K562 (cell line): ENCODE data around the gene SFRP2. TPM values are rescaled to one million over a fixed set of nuclear protein-coding genes. Genes with fewer than 3 reads are reported as not detected.

Source experiments
- ATAC-seq: fragments of 200-7000 bp; cut with Tn5 transposase; 3 replicates; pipeline ENCODE4 v1.9.1; 2020; ENCODE audit warnings: moderate library complexity
- BruUV-seq: library from RNA; stranded (reverse); fragments of 400-500 nt; replicated peaks from 2 replicates; lab custom pipeline; 2021; lab: Mats Ljungman, UMichigan
- CTCF ChIA-PET: fragments of 300-600 bp; formaldehyde crosslinking; extraction: SDS; loops from one replicate; lab custom pipeline; 2021; ENCODE audit warnings: low intra/inter-chr PET ratio; lab: Yijun Ruan, JAX
- POLR2A ChIA-PET: fragments of 300-600, 350-650 bp; sonication (Branson Sonifier 250); formaldehyde crosslinking; extraction: SDS; loops from one replicate; lab custom pipeline; 2021; ENCODE audit warnings: antibody characterized with exemption, inconsistent platforms; lab: Yijun Ruan, JAX
- DNase-seq, 4 experiments: peaks; one replicate each; pipeline versions ENCODE4 v3.0.0 to v3.0.0-alpha.2; 2011 to 2018; ENCODE audit warnings: low spot score in 3 of 4, mixed read lengths in 3 of 4; ENCODE audit errors: extremely low read depth in 1 of 4
- FAIRE-seq: peaks from 2 replicates; lab custom pipeline; 2011; peaks lifted over from hg19 to GRCh38; lab: Jason Lieb, UNC
- H2AFZ ChIP-seq: 2 replicates; pipeline ENCODE4 v1.6.0; 2011; ENCODE audit warnings: low read depth, low read length, control low read depth, inconsistent platforms
- H3K27ac ChIP-seq: fragments of 200-600 bp; 3 replicates; pipeline ENCODE4 v1.8.0; 2011; ENCODE audit warnings: low read depth, mild to moderate bottlenecking, control low read depth, inconsistent platforms, low read length, moderate library complexity, mixed read lengths; ENCODE audit errors: extremely low read depth
- H3K27me3 ChIP-seq, 2 experiments: fragments of 300-600 bp in 1 of 2; 2 replicates in 1 of 2; 3 replicates in 1 of 2; pipeline versions ENCODE4 v1.6.0 to v1.8.0; 2011; ENCODE audit warnings: inconsistent platforms in 2 of 2, low read length in 2 of 2, mild to moderate bottlenecking in 1 of 2, mixed read lengths in 1 of 2, moderate library complexity in 1 of 2; ENCODE audit not compliant: control insufficient read depth in 2 of 2, insufficient read depth in 2 of 2
- H3K36me3 ChIP-seq: fragments of 300-600 bp; 3 replicates; pipeline ENCODE4 v1.8.0; 2011; ENCODE audit warnings: mild to moderate bottlenecking, low read length, inconsistent platforms; ENCODE audit not compliant: control insufficient read depth, insufficient read depth
- H3K4me1 ChIP-seq, 2 experiments: fragments of 200-600 bp in 1 of 2; replicated peaks in 1 of 2; 2 replicates in 1 of 2; 3 replicates in 1 of 2; pipeline versions ENCODE4 v1.5.1 to v1.8.0; 2011; ENCODE audit warnings: inconsistent platforms in 2 of 2, low read length in 2 of 2, mild to moderate bottlenecking in 1 of 2, mixed read lengths in 1 of 2, moderate library complexity in 1 of 2; ENCODE audit not compliant: control insufficient read depth in 2 of 2, insufficient read depth in 2 of 2
- H3K4me2 ChIP-seq: 2 replicates; pipeline ENCODE4 v1.6.1; 2011; ENCODE audit warnings: low read length, control low read depth, inconsistent platforms, mixed read lengths; ENCODE audit not compliant: insufficient read depth
- H3K4me3 ChIP-seq: fragments of 200-600 bp; sonication (generic), shearing (Covaris generic); 2 replicates; pipeline ENCODE4 v1.5.1; 2016; ENCODE audit warnings: control low read depth, inconsistent platforms
- H3K79me2 ChIP-seq: fragments of 200-600 bp; 3 replicates; pipeline ENCODE4 v1.8.0; 2011; ENCODE audit warnings: low read length, inconsistent platforms; ENCODE audit not compliant: control insufficient read depth, insufficient read depth
- H3K9ac ChIP-seq, 2 experiments: 2 replicates each; pipeline versions ENCODE4 v1.6.0 to v1.6.1; 2011; ENCODE audit warnings: low read depth in 2 of 2, low read length in 2 of 2, control low read depth in 1 of 2, inconsistent platforms in 1 of 2, mild to moderate bottlenecking in 1 of 2, mixed read lengths in 1 of 2; ENCODE audit not compliant: insufficient read depth in 1 of 2
- H3K9me1 ChIP-seq: one replicate; pipeline ENCODE4 v1.6.0; 2011; ENCODE audit warnings: inconsistent platforms, mild to moderate bottlenecking, low read length, moderate library complexity; ENCODE audit not compliant: control insufficient read depth, insufficient read depth
- H3K9me3 ChIP-seq: replicated peaks from 2 replicates; pipeline ENCODE4 v1.5.1; 2011; ENCODE audit warnings: low read depth, low read length, inconsistent platforms; ENCODE audit not compliant: control insufficient read depth, insufficient read depth
- H4K20me1 ChIP-seq: replicated peaks from 2 replicates; pipeline ENCODE4 v1.6.1; 2011; ENCODE audit warnings: low read length, inconsistent platforms, mixed read lengths; ENCODE audit not compliant: control insufficient read depth, insufficient read depth
- ARID1B ChIP-seq: fragments of 450-650 bp; IDR thresholded peaks from 2 replicates; pipeline ENCODE4 v1.6.1; 2016; ENCODE audit warnings: antibody characterized with exemption, mild to moderate bottlenecking, inconsistent platforms
- DPF2 ChIP-seq: fragments of 450-650 bp; IDR thresholded peaks from 2 replicates; pipeline ENCODE4 v1.6.1; 2016
- GTF2E2 ChIP-seq: fragments of 200-800 bp; sonication (Bioruptor generic); IDR thresholded peaks from 2 replicates; pipeline ENCODE4 v1.6.1; 2016; ENCODE audit warnings: missing genetic modification characterization, missing compliant biosample characterization
- HDAC3 ChIP-seq: fragments of 450-650 bp; IDR thresholded peaks from 2 replicates; pipeline ENCODE4 v1.6.1; 2018; ENCODE audit warnings: borderline replicate concordance, mild to moderate bottlenecking, moderate library complexity; ENCODE audit not compliant: partially characterized antibody
- NR0B1 ChIP-seq: fragments of 450-650 bp; IDR thresholded peaks from one replicate; pipeline ENCODE4 v1.6.1; 2018; ENCODE audit warnings: mild to moderate bottlenecking, moderate library complexity; ENCODE audit not compliant: partially characterized antibody
- RBM15 ChIP-seq: fragments of 200-400 bp; formaldehyde crosslinking; IDR thresholded peaks from 2 replicates; pipeline ENCODE4 v1.6.1; 2018; ENCODE audit warnings: mild to moderate bottlenecking, low read length, moderate library complexity; ENCODE audit not compliant: insufficient read depth
- SP1 ChIP-seq: sonication (generic); formaldehyde crosslinking; IDR thresholded peaks from 2 replicates; pipeline ENCODE4 v1.8.1; 2022; ENCODE audit warnings: mild to moderate bottlenecking, missing genetic modification reagents
- TCF15 ChIP-seq: fragments of 250-450 bp; sonication (Bioruptor Pico); IDR thresholded peaks from 2 replicates; pipeline ENCODE4 v1.8.0; 2022; ENCODE audit warnings: moderate library complexity, mild to moderate bottlenecking, inconsistent platforms
- TCFL5 ChIP-seq: fragments of 250-450 bp; sonication (Bioruptor Pico); conservative IDR thresholded peaks from 2 replicates; pipeline ENCODE4 v1.6.1; 2021; ENCODE audit warnings: mild to moderate bottlenecking, moderate library complexity, matching md5 sums
- XRCC3 ChIP-seq: fragments of 450-650 bp; IDR thresholded peaks from 2 replicates; pipeline ENCODE4 v1.6.1; 2017; ENCODE audit warnings: mild to moderate bottlenecking, moderate library complexity
- ZFP30 ChIP-seq: fragments of 250-450 bp; sonication (Bioruptor Pico); IDR thresholded peaks from 2 replicates; pipeline ENCODE4 v1.8.0; 2022; ENCODE audit warnings: moderate library complexity, mild to moderate bottlenecking, inconsistent platforms, borderline replicate concordance
- ZNF232 ChIP-seq: sonication (generic); formaldehyde crosslinking; IDR thresholded peaks from 2 replicates; pipeline ENCODE4 v1.8.0; 2022; ENCODE audit warnings: mild to moderate bottlenecking, missing genetic modification reagents
- ZNF239 ChIP-seq: fragments of 250-450 bp; sonication (Bioruptor Pico); IDR thresholded peaks from 2 replicates; pipeline ENCODE4 v1.4.0; 2020; ENCODE audit warnings: mild to moderate bottlenecking
- ZNF316 ChIP-seq: fragments of 450-650 bp; IDR thresholded peaks from 2 replicates; pipeline ENCODE4 v1.6.1; 2016
- ZNF561 ChIP-seq: fragments of 450-650 bp; formaldehyde crosslinking; conservative IDR thresholded peaks from 2 replicates; pipeline ENCODE4 v1.4.0; 2020; ENCODE audit warnings: mild to moderate bottlenecking, moderate library complexity
- ZNF639 ChIP-seq, 2 experiments: fragments of 200-800 bp in 1 of 2; sonication (Bioruptor generic) in 1 of 2; sonication (generic) in 1 of 2; formaldehyde crosslinking in 1 of 2; IDR thresholded peaks in 1 of 2; conservative IDR thresholded peaks in 1 of 2; 2 replicates each; pipeline versions ENCODE4 v1.5.0 to v1.6.1; 2016 to 2020; ENCODE audit warnings: missing compliant biosample characterization in 1 of 2, missing genetic modification characterization in 1 of 2, missing genetic modification reagents in 1 of 2
- ZNF778 ChIP-seq: fragments of 450-650 bp; formaldehyde crosslinking; IDR thresholded peaks from 2 replicates; pipeline ENCODE4 v1.4.0; 2020; ENCODE audit warnings: mild to moderate bottlenecking, moderate library complexity
- WGBS: fragments of 100-300 bp; shearing (Covaris generic); methylation state at CpG from one replicate; pipeline ENCODE4 v1.1.6; 2016; ENCODE audit warnings: low coverage, mixed read lengths; ENCODE audit not compliant: insufficient coverage; ENCODE audit errors: missing lambda C conversion rate; 5-methylcytosine and 5-hydroxymethylcytosine counted together
- in situ Hi-C: fragments of 300-500 bp; cut with MboI; formaldehyde crosslinking; loops from 4 replicates; pipeline ENCODE4 v1.15.0; 2018; ENCODE audit warnings: inconsistent platforms, mixed read lengths
- intact Hi-C: fragments of 100-400 bp; cut with micrococcal nuclease; formaldehyde crosslinking; loops from 2 replicates; pipeline ENCODE4 v1.14.2; 2022
- polyA plus RNA-seq, 8 experiments: library from polyadenylated mRNA; depleted of rRNA in 4 of 8; stranded (reverse) in 5 of 8; unstranded in 3 of 8; fragments of >200 nt; fragmentation: Nextera tagmentation in 2 of 8; fragmentation: Illumina TruSeq in 1 of 8; extraction: Ambion mirVana in 2 of 8; extraction: Trizol in 1 of 8; gene quantifications; 2 replicates each; pipeline versions ENCODE4 v1.2.1 to v1.2.3, GENCODE V29; 2011 to 2014; ENCODE audit warnings: inconsistent platforms in 1 of 8, missing spikeins in 1 of 8
- total RNA-seq, 7 experiments: library from RNA; depleted of rRNA in 6 of 7; stranded (reverse); fragments of >200 nt in 6 of 7; fragmentation: Illumina TruSeq in 2 of 7; extraction: Trizol in 2 of 7; gene quantifications; 2 replicates each; pipeline versions ENCODE4 v1.2.1 to v1.2.3, GENCODE V29; 2011 to 2021; ENCODE audit warnings: low replicate concordance in 1 of 7

Gene SFRP2
- total and polyA plus RNA-seq, 9 of the 15 experiments (the other 6 are each of a cell fraction or from before 2014, with no cell fraction given), result 0.29 TPM; not detected in 8

- TF ChIP-seq XRCC3, result no peak
These were observed 19.3 kb upstream of the SFRP2 start (continued) for GRCh38 chr4:153808175-153808574.

GRCh38 chr4:153806073-153806472, 17.2 kb upstream of the SFRP2 start:
- H3K36me3 ChIP-seq, result no peaks in the 10 kb centered on the region
- H3K4me3 ChIP-seq, result no peak overlapping the region
- intact Hi-C loops (no loop called here), in situ Hi-C loops (no loop called here)
- H3K9me1 ChIP-seq, result no peaks in the 10 kb centered on the region
- peaks cover 0 to 5% of the 10 kb centered on the region in 2 experiments; a peak in 2 of 5 replicates for H3K4me1 ChIP-seq
- no peaks in the 10 kb centered on the region for H3K79me2 ChIP-seq
- no peak overlapping the region for H3K27ac ChIP-seq
- ATAC-seq (no peak), DNase-seq (no peak), FAIRE-seq (no peak)
- CTCF ChIA-PET, result no interaction called here
- no peaks in the 10 kb centered on the region for H3K9me3 ChIP-seq
- no peak overlapping the region for H3K4me2 ChIP-seq
- no TSS peak for BruUV-seq
- H3K9ac ChIP-seq, result no peak overlapping the region
- no peak overlapping the region for H2AFZ ChIP-seq
- no peaks in the 10 kb centered on the region for H3K27me3 ChIP-seq
- POLR2A ChIA-PET, result interaction anchor here (0.6 kb wide), 1 partner anchor 15 kb away, joined by 3 read pairs; no protein-coding TSS in a partner anchor
- 1% methylated on average over 22 of the region's 30 CpGs for WGBS
- H4K20me1 ChIP-seq, result no peaks in the 10 kb centered on the region
- TF ChIP-seq HDAC3 (no peak), ZNF232 (no peak), SP1 (no peak), DPF2 (no peak), ZNF778 (CRISPR knock-in tag) (no peak), NR0B1 (no peak), ZFP30 (CRISPR knock-in tag) (no peak), ARID1B (no peak), TCF15 (CRISPR knock-in tag) (no peak), ZNF239 (CRISPR knock-in tag) (no peak), ZNF639 (CRISPR knock-in tag; conservative IDR thresholded peaks at IDR 0.05 in 1 of 2, IDR thresholded peaks at IDR 0.05 in 1 of 2) (no peak), ZNF561 (CRISPR knock-in tag) (no peak), ZNF316 (no peak), TCFL5 (CRISPR knock-in tag) (no peak), RBM15 (no peak), GTF2E2 (no peak)
